CD8-positive, alpha-beta memory T cell (primary cell): Measurements from ENCODE around the gene PI4K2A. TPM values are rescaled to one million over a fixed set of nuclear protein-coding genes. Genes with fewer than 3 reads are reported as not detected.

Experiments used
- CTCF ChIA-PET: fragments of 350-600 bp; sonication (Branson Sonifier 250); formaldehyde crosslinking; loops from one replicate; lab custom pipeline; 2021; ENCODE audit warnings: antibody characterized with exemption; lab: Charles Lee
- POLR2A ChIA-PET: fragments of 350-600 bp; sonication (Branson Sonifier 250); formaldehyde crosslinking; loops from one replicate; lab custom pipeline; 2021; ENCODE audit warnings: antibody characterized with exemption; lab: Charles Lee
- DNase-seq, 5 donors: peaks; one replicate each; pipeline versions ENCODE4 v3.0.0 to v3.0.0-alpha.2; 2020 to 2022; ENCODE audit warnings: mixed read lengths in 1 of 5
- H3K27ac ChIP-seq: one replicate; pipeline ENCODE4 v1.7.0; 2013; ENCODE audit warnings: low read depth, mild to moderate bottlenecking, low read length, moderate library complexity
- H3K27me3 ChIP-seq: 2 replicates; pipeline ENCODE4 v1.7.0; 2013; ENCODE audit warnings: low read length, mild to moderate bottlenecking; ENCODE audit not compliant: insufficient read depth, poor library complexity, severe bottlenecking
- H3K36me3 ChIP-seq: 2 replicates; pipeline ENCODE4 v1.7.0; 2013; ENCODE audit warnings: mild to moderate bottlenecking, low read length, moderate library complexity; ENCODE audit not compliant: insufficient read depth
- H3K4me1 ChIP-seq: 2 replicates; pipeline ENCODE4 v1.7.0; 2013; ENCODE audit warnings: mild to moderate bottlenecking, low read length, moderate library complexity; ENCODE audit not compliant: insufficient read depth
- H3K4me3 ChIP-seq: 2 replicates; pipeline ENCODE4 v1.7.0; 2013; ENCODE audit warnings: mild to moderate bottlenecking, low read length
- H3K9me3 ChIP-seq: 2 replicates; pipeline ENCODE4 v1.7.0; 2013; ENCODE audit warnings: mild to moderate bottlenecking, low read length
- H3K27ac Mint-ChIP-seq, 8 donors: one replicate each; pipeline ENCODE4 v1.8.0; 2020 to 2021; ENCODE audit warnings: mixed read lengths in 8 of 8, mild to moderate bottlenecking in 6 of 8, inconsistent platforms in 3 of 8, moderate library complexity in 3 of 8
- H3K27me3 Mint-ChIP-seq, 2 donors: one replicate each; pipeline ENCODE4 v1.8.0; 2020 to 2021; ENCODE audit warnings: mixed read lengths in 2 of 2, mild to moderate bottlenecking in 1 of 2, moderate library complexity in 1 of 2
- H3K36me3 Mint-ChIP-seq, 3 donors: one replicate each; pipeline ENCODE4 v1.8.0; 2020 to 2021; ENCODE audit warnings: mixed read lengths in 3 of 3, inconsistent platforms in 1 of 3, mild to moderate bottlenecking in 1 of 3
- H3K4me1 Mint-ChIP-seq, 3 donors: one replicate each; pipeline ENCODE4 v1.8.0; 2020 to 2021; ENCODE audit warnings: mixed read lengths in 3 of 3, inconsistent platforms in 1 of 3, mild to moderate bottlenecking in 1 of 3
- H3K4me3 Mint-ChIP-seq, 7 donors: one replicate each; pipeline ENCODE4 v1.8.0; 2020 to 2021; ENCODE audit warnings: mixed read lengths in 7 of 7, mild to moderate bottlenecking in 6 of 7, moderate library complexity in 4 of 7, inconsistent platforms in 2 of 7
- H3K9me3 Mint-ChIP-seq, 5 donors: one replicate each; pipeline ENCODE4 v1.8.0; 2020 to 2022; ENCODE audit warnings: mixed read lengths in 5 of 5, mild to moderate bottlenecking in 3 of 5, moderate library complexity in 2 of 5, inconsistent platforms in 1 of 5
- polyA plus RNA-seq: library from polyadenylated mRNA; unstranded; fragments of 300-500 nt; fragmentation: Illumina TruSeq; gene quantifications from one replicate; pipeline ENCODE4 v1.2.3, GENCODE V29; 2021
- total RNA-seq, 2 experiments: library from RNA; stranded (reverse); gene quantifications; one replicate each; pipeline ENCODE4 v1.2.3, GENCODE V29; 2021

The PI4K2A gene
- total and polyA plus RNA-seq, 3 experiments from 2014 or later = 11.4 to 15.9 (median 15.6) TPM

GRCh38 chr10:97711640-97712572, 71.4 kb downstream of the PI4K2A start:
- Histone ChIP-seq H3K4me3 (no peak overlapping the region), H3K9me3 (no peaks in the 10 kb centered on the region), H3K27me3 (peaks cover 5% of the 10 kb centered on the region), H3K27ac (no peak overlapping the region), H3K36me3 (no peaks in the 10 kb centered on the region), H3K4me1 (no peaks in the 10 kb centered on the region)
- H3K27ac Mint-ChIP-seq = peak overlapping the region in 4 of 8 donors; percentile 2 to 98 (median 45)
- peaks cover 0 to 3% (median 0%) of the 10 kb centered on the region in 3 donors for H3K36me3 Mint-ChIP-seq
- DNase-seq = no peak
- H3K4me1 Mint-ChIP-seq = peaks cover 9 to 23% (median 9%) of the 10 kb centered on the region in 3 donors
- ChIA-PET POLR2A (interaction anchor here (2.3 kb wide), 1 partner anchor 25 kb away, joined by 13 read pairs; the partner anchor contains the start of gene AVPI1), CTCF (interaction anchor here (1.3 to 14.6 kb wide), 3 partner anchors 10 to 26 kb away, joined by 4 to 199 read pairs (median 16); partner anchors contain the start of gene ZFYVE27)
- no peaks in the 10 kb centered on the region for H3K9me3 Mint-ChIP-seq
- peak overlapping the region; percentile 49 to 90 (median 66) for H3K4me3 Mint-ChIP-seq
- peaks cover 28 to 29% of the 10 kb centered on the region in 2 donors for H3K27me3 Mint-ChIP-seq

- H3K27ac Mint-ChIP-seq = peak within 1 kb of the TSS; percentile 18 to 98 (median 95)
- Histone ChIP-seq H3K9me3 (no peaks in the 10 kb centered on the region), H3K36me3 (no peaks in the 10 kb centered on the region), H3K4me3 (peak within 1 kb of the TSS; percentile 59), H3K27ac (peak within 1 kb of the TSS; percentile 9), H3K4me1 (no peaks in the 10 kb centered on the region), H3K27me3 (peaks cover 3% of the 10 kb centered on the region)
- peaks cover 0 to 3% (median 0%) of the 10 kb centered on the region in 3 donors for H3K36me3 Mint-ChIP-seq
- CTCF ChIA-PET = interaction anchor here (0.8 to 14.6 kb wide), 7 partner anchors 9 to 37 kb away, joined by 3 to 199 read pairs (median 6); partner anchors contain the start of genes AVPI1 and ZFYVE27
- peaks cover 23 to 25% of the 10 kb centered on the region in 2 donors for H3K27me3 Mint-ChIP-seq
- peak within 1 kb of the TSS; percentile 86 to 100 (median 99) for H3K4me3 Mint-ChIP-seq
- no peak for DNase-seq
- POLR2A ChIA-PET = interaction anchor here (1.0 to 2.3 kb wide), 3 partner anchors 10 to 26 kb away, joined by 3 to 13 read pairs (median 10); partner anchors contain the start of genes AVPI1 and ZFYVE27
- H3K4me1 Mint-ChIP-seq = peaks cover 9 to 23% (median 9%) of the 10 kb centered on the region in 3 donors
- H3K9me3 Mint-ChIP-seq = no peaks in the 10 kb centered on the region
Observed at GRCh38 chr10:97713339-97713825, 72.9 kb downstream of the PI4K2A start, which contains the start of gene MARVELD1. MARVELD1 (plus strand) TSS chr10:97713730; CDS start chr10:97713877, 147 bp downstream.

GRCh38 chr10:97713826-97714400, 73.4 kb downstream of the PI4K2A start:
- H3K27ac Mint-ChIP-seq = peak overlapping the region; percentile 18 to 98 (median 95)
- ChIA-PET CTCF (interaction anchor here (0.8 to 14.6 kb wide), 7 partner anchors 9 to 38 kb away, joined by 3 to 199 read pairs (median 6); partner anchors contain the start of genes AVPI1 and ZFYVE27), POLR2A (interaction anchor here (1.0 to 2.3 kb wide), 3 partner anchors 11 to 27 kb away, joined by 3 to 13 read pairs (median 10); partner anchors contain the start of genes AVPI1 and ZFYVE27)
- peaks cover 19 to 23% of the 10 kb centered on the region in 2 donors for H3K27me3 Mint-ChIP-seq
- peak; percentile 26 to 69 (median 50) for DNase-seq
- peak overlapping the region; percentile 86 to 100 (median 99) for H3K4me3 Mint-ChIP-seq
- H3K27me3 ChIP-seq = no peaks in the 10 kb centered on the region
- peak overlapping the region; percentile 9 for H3K27ac ChIP-seq
- H3K9me3 ChIP-seq = no peaks in the 10 kb centered on the region
- peaks cover 0 to 3% (median 0%) of the 10 kb centered on the region in 3 donors for H3K36me3 Mint-ChIP-seq
- H3K9me3 Mint-ChIP-seq = no peaks in the 10 kb centered on the region
- peak overlapping the region; percentile 59 for H3K4me3 ChIP-seq
- no peaks in the 10 kb centered on the region for H3K36me3 ChIP-seq
- peaks cover 9 to 23% (median 9%) of the 10 kb centered on the region in 3 donors for H3K4me1 Mint-ChIP-seq
- H3K4me1 ChIP-seq = no peaks in the 10 kb centered on the region

GRCh38 chr10:97714401-97715258, 74.2 kb downstream of the PI4K2A start:
- H3K27ac ChIP-seq = peak overlapping the region; percentile 9
- no peaks in the 10 kb centered on the region for H3K9me3 ChIP-seq
- CTCF ChIA-PET = interaction anchor here (1.6 to 14.6 kb wide), 5 partner anchors 10 to 39 kb away, joined by 4 to 199 read pairs (median 9); partner anchors contain the start of genes AVPI1 and ZFYVE27
- H3K36me3 ChIP-seq = no peaks in the 10 kb centered on the region
- Mint-ChIP-seq H3K36me3 (peaks cover 0 to 3% (median 0%) of the 10 kb centered on the region in 3 donors), H3K4me1 (peaks cover 9 to 23% (median 9%) of the 10 kb centered on the region in 3 donors), H3K9me3 (no peaks in the 10 kb centered on the region), H3K27me3 (peaks cover 12 to 18% of the 10 kb centered on the region in 2 donors), H3K4me3 (peak overlapping the region; percentile 86 to 100 (median 99)), H3K27ac (peak overlapping the region in 5 of 8 donors; percentile 18 to 81 (median 61))
- POLR2A ChIA-PET = interaction anchor here (2.3 kb wide), 2 partner anchors 21 to 28 kb away, joined by 10 to 13 read pairs; partner anchors contain the start of genes AVPI1 and ZFYVE27
- H3K4me1 ChIP-seq = no peaks in the 10 kb centered on the region
- H3K4me3 ChIP-seq = peak overlapping the region; percentile 59
- no peaks in the 10 kb centered on the region for H3K27me3 ChIP-seq
- peak in 1 of 5 donors; percentile 12 for DNase-seq

- Mint-ChIP-seq H3K27ac (peak overlapping the region in 4 of 8 donors; percentile 37 to 68 (median 51)), H3K4me1 (peaks cover 9 to 23% (median 9%) of the 10 kb centered on the region in 3 donors), H3K27me3 (peaks cover 10 to 12% of the 10 kb centered on the region in 2 donors), H3K9me3 (no peaks in the 10 kb centered on the region), H3K4me3 (peak overlapping the region; percentile 72 to 100 (median 99)), H3K36me3 (peaks cover 0 to 3% (median 0%) of the 10 kb centered on the region in 3 donors)
- Histone ChIP-seq H3K4me3 (no peak overlapping the region), H3K9me3 (no peaks in the 10 kb centered on the region), H3K36me3 (no peaks in the 10 kb centered on the region), H3K27ac (no peak overlapping the region), H3K4me1 (no peaks in the 10 kb centered on the region), H3K27me3 (no peaks in the 10 kb centered on the region)
- no peak for DNase-seq
- ChIA-PET CTCF (interaction anchor here (1.8 to 14.6 kb wide), 4 partner anchors 11 to 29 kb away, joined by 6 to 199 read pairs (median 10); partner anchors contain the start of genes AVPI1 and ZFYVE27), POLR2A (interaction anchor here (2.3 kb wide), 1 partner anchor 21 kb away, joined by 10 read pairs; the partner anchor contains the start of gene ZFYVE27)
Observed at GRCh38 chr10:97715259-97715874, 74.9 kb downstream of the PI4K2A start.

GRCh38 chr10:97717627-97718026, 77.2 kb downstream of the PI4K2A start:
- H3K4me3 Mint-ChIP-seq = peak overlapping the region in 1 of 7 donors; percentile 80
- H3K36me3 ChIP-seq = no peaks in the 10 kb centered on the region
- H3K4me3 ChIP-seq = no peak overlapping the region
- H3K4me1 Mint-ChIP-seq = peaks cover 9 to 19% (median 9%) of the 10 kb centered on the region in 3 donors
- H3K27me3 Mint-ChIP-seq = peaks cover 4 to 7% of the 10 kb centered on the region in 2 donors
- H3K36me3 Mint-ChIP-seq = peaks cover 0 to 3% (median 0%) of the 10 kb centered on the region in 3 donors
- H3K9me3 ChIP-seq = no peaks in the 10 kb centered on the region
- no peaks in the 10 kb centered on the region for H3K27me3 ChIP-seq
- CTCF ChIA-PET = interaction anchor here (1.1 to 3.7 kb wide), 6 partner anchors 8 to 19 kb away, joined by 3 to 12 read pairs (median 5); partner anchors contain the start of gene ZFYVE27
- H3K4me1 ChIP-seq = no peaks in the 10 kb centered on the region
- H3K27ac Mint-ChIP-seq = no peak overlapping the region
- DNase-seq = no peak
- H3K27ac ChIP-seq = no peak overlapping the region
- H3K9me3 Mint-ChIP-seq = no peaks in the 10 kb centered on the region
- POLR2A ChIA-PET = no interaction called here
